Neutrophil (primary cell): Measurements from ENCODE around the gene GTF2B.

Experiments
- H3K27ac ChIP-seq: fragments of 200-600 bp; sonication (generic); 2 replicates; pipeline ENCODE4 v1.5.1; 2016; ENCODE audit warnings: mild to moderate bottlenecking, moderate library complexity
- H3K27me3 ChIP-seq: fragments of 200-600 bp; sonication (generic); 2 replicates; pipeline ENCODE4 v1.6.0; 2016; ENCODE audit warnings: mild to moderate bottlenecking
- H3K36me3 ChIP-seq: fragments of 200-600 bp; sonication (generic); 2 replicates; pipeline ENCODE4 v1.5.1; 2017
- H3K4me1 ChIP-seq, 2 experiments: fragments of 200-600 bp in 1 of 2; sonication (generic) in 1 of 2; 1 replicate in 1 of 2; 2 replicates in 1 of 2; pipeline versions ENCODE4 v1.5.1 to v1.6.1; 2013 to 2016; ENCODE audit warnings: low read depth in 1 of 2, low read length in 1 of 2, mild to moderate bottlenecking in 1 of 2, moderate library complexity in 1 of 2; ENCODE audit not compliant: control insufficient read depth in 1 of 2, insufficient read depth in 1 of 2
- H3K4me3 ChIP-seq, 2 experiments: fragments of 200-600 bp in 1 of 2; sonication (generic) in 1 of 2; 1 replicate in 1 of 2; 2 replicates in 1 of 2; pipeline ENCODE4 v1.5.1; 2013 to 2016; ENCODE audit warnings: low read depth in 1 of 2, low read length in 1 of 2, mild to moderate bottlenecking in 1 of 2, moderate library complexity in 1 of 2
- H3K9me3 ChIP-seq: fragments of 200-600 bp; sonication (generic); 2 replicates; pipeline ENCODE4 v1.5.1; 2016
- CTCF ChIP-seq: fragments of 200-600 bp; sonication (generic); IDR thresholded peaks from 2 replicates; pipeline ENCODE4 v1.5.1; 2016; ENCODE audit warnings: antibody characterized with exemption

GTF2B gene

DNA sequence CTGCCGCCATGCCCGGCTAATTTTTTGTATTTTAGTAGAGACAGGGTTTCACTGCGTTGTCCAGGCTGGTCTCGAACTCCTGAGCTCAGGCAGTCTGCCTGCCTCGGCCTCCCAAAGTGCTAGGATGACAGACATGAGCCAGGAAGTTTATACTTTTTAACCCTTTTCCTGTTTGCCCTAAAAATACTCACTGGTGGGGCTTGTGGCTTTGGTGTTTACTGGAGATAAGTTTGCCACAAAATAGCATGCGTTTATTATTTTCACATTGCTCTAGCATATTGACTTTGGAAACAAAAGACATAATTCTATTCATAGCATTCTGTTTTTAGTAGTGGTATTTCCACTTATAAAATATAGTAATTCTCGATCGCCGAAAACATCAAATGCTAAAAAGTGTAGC lies 19.8 kb upstream of the GTF2B start:
- TF ChIP-seq CTCF, result no peak
- Histone ChIP-seq H3K4me3 (no peak overlapping the region), H3K4me1 (no peaks in the 10 kb centered on the region), H3K27ac (no peak overlapping the region), H3K27me3 (no peaks in the 10 kb centered on the region), H3K36me3 (no peaks in the 10 kb centered on the region), H3K9me3 (no peaks in the 10 kb centered on the region)

DNA sequence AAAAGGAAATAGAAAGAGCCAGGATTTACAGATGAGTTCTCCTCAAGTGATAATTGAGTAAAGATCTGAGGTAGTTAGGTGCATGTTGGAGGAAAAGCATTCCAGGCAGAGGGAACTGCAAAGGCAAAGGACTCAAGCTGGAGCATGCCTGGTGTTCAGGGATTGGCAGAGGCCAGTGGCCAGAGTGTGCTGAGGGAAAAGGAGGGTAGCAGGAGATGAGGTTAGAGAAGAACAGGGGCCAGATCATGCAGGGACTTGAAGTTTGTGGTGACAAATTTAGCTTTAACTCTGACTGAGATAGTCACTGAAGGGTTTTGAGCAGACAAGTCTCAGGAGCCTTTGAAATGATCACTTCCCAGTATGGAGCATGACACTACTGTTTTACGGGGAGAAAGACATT lies 19.0 kb upstream of the GTF2B start:
- H3K36me3 ChIP-seq, result no peaks in the 10 kb centered on the region
- no peak overlapping the region for H3K27ac ChIP-seq
- H3K27me3 ChIP-seq, result no peaks in the 10 kb centered on the region
- no peaks in the 10 kb centered on the region for H3K9me3 ChIP-seq
- H3K4me1 ChIP-seq, result no peaks in the 10 kb centered on the region
- TF ChIP-seq CTCF, result no peak
- no peak overlapping the region for H3K4me3 ChIP-seq

DNA sequence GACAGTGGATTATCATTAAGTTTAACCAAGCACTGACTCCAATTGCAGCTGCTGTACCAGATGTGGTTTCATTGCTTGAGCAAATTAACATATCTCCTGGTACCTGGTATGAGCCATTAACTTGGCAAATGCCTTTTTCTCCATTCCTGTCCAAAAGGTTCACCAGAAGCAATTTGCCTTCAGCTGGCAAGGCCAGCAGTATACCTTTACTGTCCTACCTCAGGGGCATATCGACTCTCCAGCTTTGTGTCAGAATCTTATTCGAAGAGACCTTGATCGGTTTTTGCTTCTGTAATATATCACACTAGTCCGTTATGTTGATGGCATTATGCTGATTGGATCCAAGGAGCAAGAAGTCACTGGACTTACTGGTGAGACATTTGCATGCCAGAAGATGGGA lies 9.5 kb upstream of the GTF2B start:
- Histone ChIP-seq H3K36me3 (no peaks in the 10 kb centered on the region), H3K27me3 (peaks cover 4% of the 10 kb centered on the region)
- no peak for TF ChIP-seq CTCF

GRCh38 chr1:88897070-88897730 lies 5.8 kb upstream of the GTF2B start:
- H3K27ac ChIP-seq, result no peak overlapping the region

More for the DNA sequence above, 9.5 kb upstream of the GTF2B start:
- H3K27ac ChIP-seq, result no peak overlapping the region
- H3K9me3 ChIP-seq, result no peaks in the 10 kb centered on the region
- no peak overlapping the region for H3K4me3 ChIP-seq
- H3K4me1 ChIP-seq, result no peaks in the 10 kb centered on the region

DNA sequence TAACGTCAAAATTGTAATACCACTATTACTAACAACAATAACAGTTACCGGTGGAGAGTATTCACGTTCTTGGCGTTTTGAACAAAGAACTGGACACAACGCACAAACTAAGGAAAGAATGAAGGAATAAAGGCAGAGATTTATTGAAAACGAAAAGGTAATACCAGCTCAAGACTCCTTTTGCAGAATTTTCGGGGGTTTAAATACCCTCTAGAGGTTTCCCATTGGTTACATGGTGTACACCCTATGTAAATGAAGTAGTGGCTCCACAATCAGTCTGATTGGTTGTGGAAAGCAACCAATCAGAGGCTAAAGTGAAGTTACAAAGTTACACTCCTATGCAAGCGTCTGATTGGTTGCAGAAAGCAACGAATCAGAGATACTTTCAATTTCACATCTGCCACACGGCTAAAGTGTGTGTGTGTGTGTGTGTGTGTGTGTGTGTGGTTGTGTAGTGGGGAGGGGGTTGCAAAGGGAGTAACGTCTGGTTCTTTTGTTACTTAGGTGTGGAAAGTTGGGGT lies 1.1 kb upstream of the GTF2B start:
- Histone ChIP-seq H3K9me3 (no peaks in the 10 kb centered on the region), H3K27me3 (no peaks in the 10 kb centered on the region), H3K27ac (no peak overlapping the region), H3K36me3 (peaks cover 7% of the 10 kb centered on the region), H3K4me1 (peaks cover 19 to 29% of the 10 kb centered on the region in 2 experiments), H3K4me3 (peak overlapping the region; percentile 79 to 89)
- TF ChIP-seq CTCF, result no peak

More at GRCh38 chr1:88897070-88897730, 5.8 kb upstream of the GTF2B start:
- H3K4me3 ChIP-seq, result no peak overlapping the region
- peaks cover under 1 to 4% of the 10 kb centered on the region in 2 experiments for H3K4me1 ChIP-seq
- TF ChIP-seq CTCF, result no peak
- peaks cover 4% of the 10 kb centered on the region for H3K27me3 ChIP-seq
- no peaks in the 10 kb centered on the region for H3K9me3 ChIP-seq
- H3K36me3 ChIP-seq, result no peaks in the 10 kb centered on the region
